GM23338 (cell line): ENCODE measurements around the gene CDX1. TPM values are rescaled to one million over a fixed set of nuclear protein-coding genes. Genes with fewer than 3 reads are reported as not detected.

Source experiments
- ATAC-seq: fragments of 200-7000 bp; cut with Tn5 transposase; 3 replicates; pipeline ENCODE4 v1.9.1; 2020
- DNase-seq: peaks from one replicate; pipeline ENCODE4 v3.0.0-alpha.2; 2015; ENCODE audit warnings: low spot score
- H2AFZ ChIP-seq: fragments of 200-600 bp; sonication (generic); 2 replicates; pipeline ENCODE4 v1.8.0; 2016; ENCODE audit warnings: antibody characterized with exemption, mild to moderate bottlenecking, moderate library complexity
- H3F3A ChIP-seq: fragments of 200-600 bp; sonication (generic); replicated peaks from 2 replicates; pipeline ENCODE4 v1.8.0; 2017; ENCODE audit warnings: antibody characterized with exemption, mixed run types, low read depth
- H3K27ac ChIP-seq: fragments of 200-600 bp; sonication (generic); 2 replicates; pipeline ENCODE4 v1.6.1; 2016; ENCODE audit warnings: low read depth
- H3K27me3 ChIP-seq: fragments of 200-600 bp; sonication (generic); 2 replicates; pipeline ENCODE4 v1.8.0; 2016; ENCODE audit warnings: mild to moderate bottlenecking, mixed run types, moderate library complexity; ENCODE audit not compliant: insufficient read depth
- H3K36me3 ChIP-seq: fragments of 200-600 bp; sonication (generic); 2 replicates; pipeline ENCODE4 v1.8.0; 2016; ENCODE audit warnings: mild to moderate bottlenecking; ENCODE audit not compliant: insufficient read depth
- H3K4me1 ChIP-seq: fragments of 200-600 bp; sonication (generic); 2 replicates; pipeline ENCODE4 v1.8.0; 2016; ENCODE audit warnings: mild to moderate bottlenecking, moderate library complexity; ENCODE audit not compliant: insufficient read depth
- H3K4me2 ChIP-seq: fragments of 200-600 bp; sonication (generic); 2 replicates; pipeline ENCODE4 v1.7.1; 2017; ENCODE audit warnings: mixed run types
- H3K4me3 ChIP-seq: fragments of 200-600 bp; sonication (generic); 2 replicates; pipeline ENCODE4 v1.6.1; 2016; ENCODE audit warnings: mixed run types
- H3K79me2 ChIP-seq: fragments of 200-600 bp; sonication (generic); replicated peaks from 2 replicates; pipeline ENCODE4 v1.8.0; 2017; ENCODE audit warnings: mild to moderate bottlenecking; ENCODE audit not compliant: insufficient read depth
- H3K9me2 ChIP-seq: fragments of 200-600 bp; sonication (generic); 2 replicates; pipeline ENCODE4 v1.8.0; 2017; ENCODE audit not compliant: insufficient read depth
- H4K20me1 ChIP-seq: fragments of 200-600 bp; sonication (generic); replicated peaks from 2 replicates; pipeline ENCODE4 v1.8.0; 2017; ENCODE audit warnings: mild to moderate bottlenecking; ENCODE audit not compliant: insufficient read depth
- H3K27ac Mint-ChIP-seq: 2 replicates; pipeline ENCODE4 v1.8.0; 2020; ENCODE audit warnings: inconsistent platforms, mild to moderate bottlenecking, moderate library complexity, mixed read lengths
- H3K27me3 Mint-ChIP-seq: 3 replicates; pipeline ENCODE4 v1.8.0; 2022; ENCODE audit warnings: low read depth, mild to moderate bottlenecking, moderate library complexity, mixed read lengths, inconsistent platforms; ENCODE audit not compliant: insufficient read depth, poor library complexity
- H3K36me3 Mint-ChIP-seq: 3 replicates; pipeline ENCODE4 v1.8.0; 2021; ENCODE audit warnings: low read depth, mild to moderate bottlenecking, inconsistent platforms, moderate library complexity, mixed read lengths
- H3K4me1 Mint-ChIP-seq: 3 replicates; pipeline ENCODE4 v1.8.0; 2020; ENCODE audit warnings: mild to moderate bottlenecking, inconsistent platforms, mixed read lengths
- H3K4me3 Mint-ChIP-seq: 3 replicates; pipeline ENCODE4 v1.8.0; 2021; ENCODE audit warnings: moderate library complexity, mild to moderate bottlenecking, inconsistent platforms, mixed read lengths
- H3K9me3 Mint-ChIP-seq: 3 replicates; pipeline ENCODE4 v1.8.0; 2020; ENCODE audit warnings: moderate library complexity, mild to moderate bottlenecking, inconsistent platforms, mixed read lengths
- CREB1 ChIP-seq: fragments of 250-450 bp; sonication (Bioruptor Pico); IDR thresholded peaks from 2 replicates; pipeline ENCODE4 v1.5.0; 2020; ENCODE audit warnings: low read depth, mild to moderate bottlenecking, moderate library complexity
- CTCF ChIP-seq, 2 experiments: fragments of 200-600 bp in 1 of 2; sonication (generic) in 1 of 2; conservative IDR thresholded peaks; 2 replicates each; pipeline versions ENCODE4 v1.5.1 to v1.6.1; 2016 to 2017; ENCODE audit warnings: antibody characterized with exemption in 2 of 2, low read depth in 2 of 2, mild to moderate bottlenecking in 2 of 2, moderate library complexity in 1 of 2
- ETS1 ChIP-seq: IDR thresholded peaks from 2 replicates; pipeline ENCODE4 v1.6.1; 2016; ENCODE audit warnings: antibody characterized with exemption
- EZH2 ChIP-seq: fragments of 200-600 bp; sonication (generic); IDR thresholded peaks from one replicate; pipeline ENCODE4 v1.8.0; 2017; ENCODE audit warnings: antibody characterized with exemption, mild to moderate bottlenecking, low read depth; ENCODE audit not compliant: unreplicated experiment
- EZH2phosphoT487 ChIP-seq: fragments of 200-600 bp; sonication (generic); IDR thresholded peaks from one replicate; pipeline ENCODE4 v1.8.1; 2018; ENCODE audit warnings: antibody characterized with exemption; ENCODE audit not compliant: unreplicated experiment
- JUNB ChIP-seq: IDR thresholded peaks from one replicate; pipeline ENCODE4 v1.6.1; 2016; ENCODE audit warnings: antibody characterized with exemption; ENCODE audit not compliant: unreplicated experiment
- NANOG ChIP-seq: IDR thresholded peaks from 2 replicates; pipeline ENCODE4 v1.6.1; 2016; ENCODE audit warnings: antibody characterized with exemption, borderline replicate concordance
- POLR2AphosphoS5 ChIP-seq: IDR thresholded peaks from 2 replicates; pipeline ENCODE4 v1.6.1; 2016; ENCODE audit warnings: antibody characterized with exemption, low read depth
- REST ChIP-seq: IDR thresholded peaks from one replicate; pipeline ENCODE4 v1.6.1; 2018; ENCODE audit warnings: antibody characterized with exemption; ENCODE audit not compliant: unreplicated experiment
- STAT1 ChIP-seq: IDR thresholded peaks from one replicate; pipeline ENCODE4 v1.6.1; 2016; ENCODE audit warnings: antibody characterized with exemption; ENCODE audit not compliant: unreplicated experiment
- ZNF114 ChIP-seq: fragments of 250-450 bp; sonication (Bioruptor Pico); IDR thresholded peaks from 2 replicates; pipeline ENCODE4 v1.5.0; 2020; ENCODE audit warnings: mild to moderate bottlenecking, moderate library complexity
- ZNF331 ChIP-seq: fragments of 250-450 bp; sonication (Bioruptor Pico); IDR thresholded peaks from 2 replicates; pipeline ENCODE4 v1.5.0; 2020; ENCODE audit warnings: low read depth, mild to moderate bottlenecking, moderate library complexity
- ZNF462 ChIP-seq: fragments of 250-450 bp; sonication (Bioruptor Pico); IDR thresholded peaks from 2 replicates; pipeline ENCODE4 v1.5.0; 2020; ENCODE audit warnings: mild to moderate bottlenecking, moderate library complexity
- polyA plus RNA-seq: library from polyadenylated mRNA; unstranded; fragments of >200 nt; fragmentation: Nextera tagmentation; extraction: Ambion mirVana; gene quantifications from 2 replicates; pipeline ENCODE4 v1.2.1, GENCODE V29; 2016
- total RNA-seq: library from RNA; depleted of rRNA; stranded (reverse); fragments of >200 nt; shearing (Covaris generic); gene quantifications from 2 replicates; pipeline ENCODE4 v1.2.3, GENCODE V29; 2014

The CDX1 gene
- total and polyA plus RNA-seq, 2 experiments from 2014 or later: not detected

GRCh38 chr5:150135557-150136304 is 30.8 kb upstream of the CDX1 start:
- Histone ChIP-seq H3K9me2 (no peaks in the 10 kb centered on the region), H3K4me3 (no peak overlapping the region), H3K79me2 (no peaks in the 10 kb centered on the region), H4K20me1 (no peaks in the 10 kb centered on the region), H3K27me3 (no peaks in the 10 kb centered on the region), H3K4me2 (no peak overlapping the region), H3K4me1 (peaks cover 25% of the 10 kb centered on the region), H3K27ac (no peak overlapping the region), H3F3A (no peaks in the 10 kb centered on the region), H3K36me3 (no peaks in the 10 kb centered on the region), H2AFZ (no peak overlapping the region)
- no peak for ATAC-seq
- Mint-ChIP-seq H3K27ac (no peak overlapping the region), H3K9me3 (no peaks in the 10 kb centered on the region), H3K27me3 (peaks cover 21% of the 10 kb centered on the region), H3K36me3 (no peaks in the 10 kb centered on the region; the same call in 2 of the 3 replicates), H3K4me3 (no peak overlapping the region), H3K4me1 (peaks cover 50% of the 10 kb centered on the region)
- TF ChIP-seq CTCF (conservative IDR thresholded peaks at IDR 0.05; ENCODE audit: low read depth in 2 of 2) (no peak), EZH2 (no peak), POLR2AphosphoS5 (no peak), NANOG (no peak), ZNF331 (no peak), REST (no peak), CREB1 (CRISPR knock-in tag) (no peak), ETS1 (no peak), EZH2phosphoT487 (no peak), ZNF462 (CRISPR knock-in tag) (no peak), JUNB (no peak), STAT1 (no peak), ZNF114 (CRISPR knock-in tag) (no peak)
- no peak for DNase-seq
